Breast epithelium (tissue), 4 donors: ENCODE measurements around the gene FLT4. TPM values are rescaled to one million over a fixed set of nuclear protein-coding genes. Genes with fewer than 3 reads are reported as not detected.

ENCODE experiments used
- DNase-seq, 2 donors: peaks; one replicate each; pipeline ENCODE4 v3.0.0-alpha.2; 2019; ENCODE audit warnings: low spot score in 2 of 2
- H3K27ac ChIP-seq, 2 donors: fragments of 200-600 bp; sonication (generic) in 1 of 2; one replicate each; pipeline ENCODE4 v1.5.1; 2016 to 2019; ENCODE audit warnings: mild to moderate bottlenecking in 1 of 2
- H3K27me3 ChIP-seq, 2 donors: fragments of 200-600 bp; sonication (generic) in 1 of 2; one replicate each; pipeline versions ENCODE4 v1.5.1 to v1.6.0; 2017 to 2019; ENCODE audit warnings: control low read depth in 1 of 2, mild to moderate bottlenecking in 1 of 2
- H3K36me3 ChIP-seq: fragments of 200-600 bp; one replicate; pipeline ENCODE4 v1.5.1; 2019
- H3K4me1 ChIP-seq, 2 donors: fragments of 200-600 bp; sonication (generic); one replicate each; pipeline ENCODE4 v1.5.1; 2016 to 2019; ENCODE audit warnings: control low read depth in 1 of 2
- H3K4me3 ChIP-seq, 3 donors: fragments of 200-600 bp; sonication (generic); 1 replicate in 2 of 3; 2 replicates in 1 of 3; pipeline ENCODE4 v1.5.1; 2016 to 2019; ENCODE audit warnings: mild to moderate bottlenecking in 3 of 3, moderate library complexity in 2 of 3
- H3K9me3 ChIP-seq, 2 donors: fragments of 200-600 bp; sonication (generic) in 1 of 2; one replicate each; pipeline ENCODE4 v1.5.1; 2016 to 2019; ENCODE audit warnings: control low read depth in 1 of 2
- POLR2A ChIP-seq: fragments of 450-650 bp; IDR thresholded peaks from one replicate; pipeline ENCODE4 v1.6.1; 2016; ENCODE audit warnings: antibody characterized with exemption, mild to moderate bottlenecking, moderate library complexity
- POLR2AphosphoS5 ChIP-seq, 3 donors: sonication (generic); formaldehyde crosslinking; IDR thresholded peaks; one replicate each; pipeline ENCODE4 v1.6.1; 2017; ENCODE audit warnings: antibody characterized with exemption in 3 of 3
- intact Hi-C: fragments of 100-400 bp; cut with DNase I; formaldehyde crosslinking; loops from one replicate; pipeline ENCODE4 v1.15.1; 2023; ENCODE audit warnings: low total_unique reads
- total RNA-seq, 3 donors: library from RNA; depleted of rRNA; stranded (reverse); fragments of >200 nt; gene quantifications; one replicate each; pipeline ENCODE4 v1.1.0, GENCODE V29; 2016
- TF ChIP-seq, protein P1 (sequence below), 3 donors: fragments of 450-650 bp; IDR thresholded peaks; one replicate each; pipeline ENCODE4 v1.5.1; 2016 to 2017; ENCODE audit warnings: antibody characterized with exemption in 3 of 3, mild to moderate bottlenecking in 3 of 3, moderate library complexity in 3 of 3

The FLT4 gene
- total RNA-seq, 3 donors from 2014 or later = 4.3 to 35.7 (median 7.9) TPM

DNA sequence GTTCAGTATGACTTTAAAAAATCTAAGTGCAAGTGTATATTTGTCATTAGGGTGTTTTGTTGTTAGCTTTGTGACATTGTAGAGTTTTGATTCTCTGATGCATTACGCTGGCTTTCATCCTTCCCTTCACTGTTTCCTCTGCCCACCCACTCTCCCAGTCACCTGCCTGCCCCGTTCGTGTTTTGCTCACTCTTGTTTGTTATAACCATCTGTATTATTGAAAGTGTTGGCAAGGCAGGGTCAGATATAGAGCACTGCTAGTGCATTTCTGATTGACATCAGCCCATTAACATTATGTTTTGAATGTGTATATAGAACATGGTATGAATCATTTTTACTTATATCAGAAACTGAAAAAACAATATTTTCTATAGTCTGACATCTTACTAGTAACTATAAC is 85.4 kb downstream of the FLT4 start:
- no peaks in the 10 kb centered on the region for H3K27me3 ChIP-seq
- H3K4me1 ChIP-seq = no peaks in the 10 kb centered on the region
- intact Hi-C loops = no loop called here
- TF ChIP-seq, protein P1, sequence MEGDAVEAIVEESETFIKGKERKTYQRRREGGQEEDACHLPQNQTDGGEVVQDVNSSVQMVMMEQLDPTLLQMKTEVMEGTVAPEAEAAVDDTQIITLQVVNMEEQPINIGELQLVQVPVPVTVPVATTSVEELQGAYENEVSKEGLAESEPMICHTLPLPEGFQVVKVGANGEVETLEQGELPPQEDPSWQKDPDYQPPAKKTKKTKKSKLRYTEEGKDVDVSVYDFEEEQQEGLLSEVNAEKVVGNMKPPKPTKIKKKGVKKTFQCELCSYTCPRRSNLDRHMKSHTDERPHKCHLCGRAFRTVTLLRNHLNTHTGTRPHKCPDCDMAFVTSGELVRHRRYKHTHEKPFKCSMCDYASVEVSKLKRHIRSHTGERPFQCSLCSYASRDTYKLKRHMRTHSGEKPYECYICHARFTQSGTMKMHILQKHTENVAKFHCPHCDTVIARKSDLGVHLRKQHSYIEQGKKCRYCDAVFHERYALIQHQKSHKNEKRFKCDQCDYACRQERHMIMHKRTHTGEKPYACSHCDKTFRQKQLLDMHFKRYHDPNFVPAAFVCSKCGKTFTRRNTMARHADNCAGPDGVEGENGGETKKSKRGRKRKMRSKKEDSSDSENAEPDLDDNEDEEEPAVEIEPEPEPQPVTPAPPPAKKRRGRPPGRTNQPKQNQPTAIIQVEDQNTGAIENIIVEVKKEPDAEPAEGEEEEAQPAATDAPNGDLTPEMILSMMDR (IDR thresholded peaks at IDR 0.05) = no peak
- TF ChIP-seq POLR2AphosphoS5 (IDR thresholded peaks at IDR 0.05) = no peak
- no peak for TF ChIP-seq POLR2A
- H3K4me3 ChIP-seq = no peak overlapping the region
- H3K27ac ChIP-seq = no peak overlapping the region
- H3K9me3 ChIP-seq = no peaks in the 10 kb centered on the region
- H3K36me3 ChIP-seq = peaks cover 4% of the 10 kb centered on the region
- DNase-seq = no peak

- H3K27me3 ChIP-seq = no peaks in the 10 kb centered on the region
- intact Hi-C loops = no loop called here
- H3K4me1 ChIP-seq = no peaks in the 10 kb centered on the region
- H3K4me3 ChIP-seq = no peak overlapping the region
- no peak for DNase-seq
- H3K27ac ChIP-seq = no peak overlapping the region
- H3K36me3 ChIP-seq = no peaks in the 10 kb centered on the region
- no peaks in the 10 kb centered on the region for H3K9me3 ChIP-seq
- no peak for TF ChIP-seq POLR2A
- TF ChIP-seq, protein P1 (IDR thresholded peaks at IDR 0.05) = no peak
- TF ChIP-seq POLR2AphosphoS5 (IDR thresholded peaks at IDR 0.05) = no peak
These were observed 91.2 kb downstream of the FLT4 start for GRCh38 chr5:180558232-180558631.

DNA sequence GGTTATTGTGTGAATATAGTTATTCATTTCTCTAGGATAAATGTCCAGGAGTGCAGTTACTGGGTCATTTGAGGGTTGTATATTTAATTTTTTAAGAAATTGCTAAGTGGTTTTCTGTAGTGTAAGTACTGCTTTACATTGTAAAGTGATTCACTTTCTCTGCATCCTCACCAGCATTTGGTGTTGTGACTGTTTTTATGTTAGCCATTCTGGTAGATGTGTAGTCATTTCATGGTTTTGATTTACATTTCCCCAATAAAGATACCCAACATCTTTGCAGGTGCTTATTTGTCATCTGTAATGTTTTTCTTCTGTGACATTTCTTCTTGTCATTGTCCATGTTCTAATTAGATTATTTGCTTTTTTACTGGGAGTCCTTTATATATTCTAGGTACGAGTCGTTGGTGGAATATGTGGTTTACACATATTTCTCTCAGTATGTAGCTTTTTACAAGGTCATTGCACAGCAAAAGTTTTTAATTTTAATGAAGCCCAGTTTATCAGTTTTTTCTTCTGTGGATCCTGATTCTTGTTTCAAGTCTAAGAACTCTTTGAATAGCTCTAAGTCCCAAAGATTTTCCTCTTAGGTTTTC is 92.1 kb downstream of the FLT4 start:
- TF ChIP-seq POLR2AphosphoS5 (IDR thresholded peaks at IDR 0.05) = no peak
- TF ChIP-seq POLR2A = no peak
- H3K4me3 ChIP-seq = no peak overlapping the region
- no peaks in the 10 kb centered on the region for H3K36me3 ChIP-seq
- intact Hi-C loops = no loop called here
- no peaks in the 10 kb centered on the region for H3K27me3 ChIP-seq
- no peaks in the 10 kb centered on the region for H3K9me3 ChIP-seq
- H3K4me1 ChIP-seq = no peaks in the 10 kb centered on the region
- no peak for DNase-seq
- H3K27ac ChIP-seq = no peak overlapping the region

DNA sequence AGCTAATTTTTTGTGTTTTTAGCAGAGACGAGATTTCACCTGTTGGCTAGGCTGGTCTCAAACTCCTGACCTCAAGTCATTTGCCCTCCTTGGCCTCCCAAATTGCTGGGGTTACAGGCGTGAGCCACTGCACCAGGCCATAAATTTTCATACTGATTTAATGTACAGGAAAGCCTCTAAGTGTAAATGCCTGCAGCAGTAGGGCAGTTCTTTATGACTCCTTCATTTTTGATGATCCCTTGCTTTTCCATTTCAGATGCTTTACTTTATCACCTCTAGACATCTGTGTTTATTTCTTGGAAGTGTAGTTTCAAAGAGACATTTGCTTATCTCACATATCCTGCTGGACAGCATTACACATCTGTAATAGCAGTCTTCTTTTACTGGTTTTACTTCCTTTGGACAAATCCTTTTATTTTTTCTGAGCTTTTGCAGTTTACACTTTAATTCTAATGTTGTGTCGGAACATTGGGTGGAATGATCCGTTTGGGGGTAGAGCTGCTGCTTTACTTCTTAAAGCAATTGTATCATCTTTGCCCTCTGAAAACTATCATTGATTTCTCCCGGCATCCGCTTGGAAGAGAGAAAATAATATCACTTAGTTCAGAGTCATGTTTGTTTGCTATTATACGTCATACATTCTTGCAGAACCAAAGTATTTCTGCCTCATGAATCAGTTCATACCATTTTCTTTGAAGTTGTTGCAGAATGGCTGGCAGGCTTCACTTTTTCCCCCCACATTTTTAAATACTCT is 94.1 kb downstream of the FLT4 start:
- intact Hi-C loops = no loop called here
- Histone ChIP-seq H3K27me3 (no peaks in the 10 kb centered on the region), H3K36me3 (no peaks in the 10 kb centered on the region), H3K4me3 (no peak overlapping the region), H3K27ac (no peak overlapping the region), H3K4me1 (no peaks in the 10 kb centered on the region), H3K9me3 (no peaks in the 10 kb centered on the region)
- TF ChIP-seq, protein P1 (IDR thresholded peaks at IDR 0.05) = no peak
- no peak for TF ChIP-seq POLR2A
- no peak for TF ChIP-seq POLR2AphosphoS5 (IDR thresholded peaks at IDR 0.05)
- no peak for DNase-seq

- H3K36me3 ChIP-seq = no peaks in the 10 kb centered on the region
These were observed 95.9 kb downstream of the FLT4 start for GRCh38 chr5:180553530-180553929.

More at GRCh38 chr5:180553530-180553929, 95.9 kb downstream of the FLT4 start:
- intact Hi-C loops = no loop called here
- TF ChIP-seq, protein P1 (IDR thresholded peaks at IDR 0.05) = no peak
- TF ChIP-seq POLR2A (no peak), POLR2AphosphoS5 (IDR thresholded peaks at IDR 0.05) (no peak)
- Histone ChIP-seq H3K27me3 (no peaks in the 10 kb centered on the region), H3K4me3 (no peak overlapping the region), H3K27ac (no peak overlapping the region), H3K9me3 (no peaks in the 10 kb centered on the region), H3K4me1 (no peaks in the 10 kb centered on the region)
- no peak for DNase-seq

Other genes starting within 250 kb of the FLT4 start
- gene CNOT6, start 155.2 kb downstream of the FLT4 start, total RNA-seq = 10 to 100 TPM in 2 of 3 donors, 1 to 10 TPM in 1; 9.8 to 26.2 (median 19.0) TPM
- gene SCGB3A1, start 58.1 kb downstream of the FLT4 start, total RNA-seq = 10 to 100 TPM in 1 of 3 donors, 1 to 10 TPM in 1, not detected in 1; 8.8 to 66.5 TPM
- not detected for gene OR2Y1, start 90.5 kb upstream of the FLT4 start, total RNA-seq
- 100 to 1,000 TPM; 127 to 236 (median 163) TPM for gene MGAT1, start 153.2 kb upstream of the FLT4 start, total RNA-seq
- gene ZFP62, start 211.7 kb upstream of the FLT4 start, total RNA-seq = 10 to 100 TPM; 18.6 to 49.6 (median 35.4) TPM
- under 1 TPM in 2 of 3 donors, not detected in 1; 0.15 to 0.16 TPM for gene BTNL8, start 249.6 kb upstream of the FLT4 start, total RNA-seq